Measurements from ENCODE around the gene ATP2B2. TPM values are rescaled to one million over a fixed set of nuclear protein-coding genes. Genes with fewer than 3 reads are reported as not detected.

ATP2B2 gene
- total RNA-seq, 2 experiments from 2014 or later = 0.06 TPM; not detected in 1

DNA sequence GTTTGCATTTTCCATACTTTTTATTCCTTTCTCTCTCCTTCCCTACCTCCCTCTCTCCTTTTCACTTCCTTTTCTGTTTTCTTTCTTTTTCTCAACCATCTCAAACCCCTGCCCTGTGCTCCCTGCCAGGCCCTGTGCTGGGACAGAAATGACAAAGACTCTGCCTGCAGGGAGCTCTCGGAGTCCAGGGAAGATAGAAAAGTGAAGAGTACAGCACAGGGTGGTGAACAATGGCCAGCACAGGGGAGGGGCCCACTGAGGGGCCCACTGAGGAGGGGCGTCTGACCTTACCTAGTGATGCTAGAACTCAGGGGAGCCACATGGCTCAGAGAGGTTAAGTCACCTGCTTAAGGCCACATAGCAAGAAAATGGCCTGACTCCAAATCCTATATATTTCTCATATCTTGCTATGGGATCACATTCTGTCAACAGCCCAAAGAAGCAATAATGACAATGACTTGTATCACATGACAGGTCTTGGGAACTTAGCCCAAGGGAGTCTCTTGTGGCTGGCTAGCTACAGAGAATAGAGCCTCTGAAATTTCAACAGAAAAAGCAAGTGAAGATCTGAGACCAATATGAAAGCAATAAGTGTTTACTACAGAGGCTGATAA is 44.3 kb upstream of the ATP2B2 start:
- intact Hi-C loops (cut with micrococcal nuclease; ENCODE audit: unreplicated experiment) = no loop called here
- TF ChIP-seq EZH2phosphoT487 (IDR thresholded peaks at IDR 0.05; ENCODE audit: borderline replicate concordance, low read depth, low read length) = no peak
- TF ChIP-seq, protein P1, sequence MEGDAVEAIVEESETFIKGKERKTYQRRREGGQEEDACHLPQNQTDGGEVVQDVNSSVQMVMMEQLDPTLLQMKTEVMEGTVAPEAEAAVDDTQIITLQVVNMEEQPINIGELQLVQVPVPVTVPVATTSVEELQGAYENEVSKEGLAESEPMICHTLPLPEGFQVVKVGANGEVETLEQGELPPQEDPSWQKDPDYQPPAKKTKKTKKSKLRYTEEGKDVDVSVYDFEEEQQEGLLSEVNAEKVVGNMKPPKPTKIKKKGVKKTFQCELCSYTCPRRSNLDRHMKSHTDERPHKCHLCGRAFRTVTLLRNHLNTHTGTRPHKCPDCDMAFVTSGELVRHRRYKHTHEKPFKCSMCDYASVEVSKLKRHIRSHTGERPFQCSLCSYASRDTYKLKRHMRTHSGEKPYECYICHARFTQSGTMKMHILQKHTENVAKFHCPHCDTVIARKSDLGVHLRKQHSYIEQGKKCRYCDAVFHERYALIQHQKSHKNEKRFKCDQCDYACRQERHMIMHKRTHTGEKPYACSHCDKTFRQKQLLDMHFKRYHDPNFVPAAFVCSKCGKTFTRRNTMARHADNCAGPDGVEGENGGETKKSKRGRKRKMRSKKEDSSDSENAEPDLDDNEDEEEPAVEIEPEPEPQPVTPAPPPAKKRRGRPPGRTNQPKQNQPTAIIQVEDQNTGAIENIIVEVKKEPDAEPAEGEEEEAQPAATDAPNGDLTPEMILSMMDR (conservative IDR thresholded peaks at IDR 0.05; ENCODE audit: low read length) = no peak
- no TSS peak for BruUV-seq (replicated peaks)
- Histone ChIP-seq H3K9me2 (ENCODE audit: insufficient read depth, low read length) (no peaks in the 10 kb centered on the region), H3K27ac (ENCODE audit: low read depth, low read length, poor library complexity, severe bottlenecking) (no peak overlapping the region), H3K79me2 (ENCODE audit: insufficient read depth, low read depth, low read length) (no peaks in the 10 kb centered on the region), H3K4me1 (ENCODE audit: insufficient read depth, low read length, poor library complexity, severe bottlenecking) (no peaks in the 10 kb centered on the region), H3K36me3 (ENCODE audit: insufficient read depth, low read length) (no peaks in the 10 kb centered on the region), H3K4me3 (ENCODE audit: low read depth, low read length, poor library complexity, severe bottlenecking) (no peak overlapping the region), H3K4me2 (ENCODE audit: low read length) (no peak overlapping the region), H3K9me3 (ENCODE audit: low read length) (no peaks in the 10 kb centered on the region), H2AFZ (ENCODE audit: low read length) (no peak overlapping the region), H4K20me1 (ENCODE audit: insufficient read depth, low read length) (no peaks in the 10 kb centered on the region)
- CTCF ChIA-PET (ENCODE audit: unreplicated experiment) = no interaction called here
- POLR2A ChIA-PET = no interaction called here
- no peak for DNase-seq (ENCODE audit: low spot score)

DNA sequence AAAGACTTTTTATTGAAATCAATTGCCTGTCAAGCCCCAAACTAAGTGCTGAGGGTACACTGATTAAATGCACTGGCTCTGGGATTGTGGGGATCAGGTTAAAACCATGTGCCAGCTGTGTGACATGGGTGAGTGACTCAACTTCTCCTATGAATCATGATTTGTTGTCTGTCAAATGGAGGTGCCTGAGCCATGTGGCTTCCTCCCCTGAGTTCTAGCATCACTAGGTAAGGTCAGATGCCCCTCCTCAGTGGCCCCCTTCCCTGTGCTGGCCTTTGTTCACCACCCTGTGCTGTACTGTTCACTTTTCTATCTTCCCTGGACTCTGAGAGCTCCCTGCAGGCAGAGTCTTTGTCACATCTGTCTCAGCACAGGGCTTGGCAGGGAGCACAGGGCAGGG is 43.6 kb upstream of the ATP2B2 start:
- no peaks in the 10 kb centered on the region for H3K79me2 ChIP-seq (ENCODE audit: insufficient read depth, low read depth, low read length)
- H3K9me2 ChIP-seq (ENCODE audit: insufficient read depth, low read length) = no peaks in the 10 kb centered on the region
- ChIA-PET POLR2A (no interaction called here), CTCF (ENCODE audit: unreplicated experiment) (no interaction called here)
- no peak for DNase-seq (ENCODE audit: low spot score)
- H3K4me1 ChIP-seq (ENCODE audit: insufficient read depth, low read length, poor library complexity, severe bottlenecking) = no peaks in the 10 kb centered on the region
- no peaks in the 10 kb centered on the region for H3K36me3 ChIP-seq (ENCODE audit: insufficient read depth, low read length)
- H4K20me1 ChIP-seq (ENCODE audit: insufficient read depth, low read length) = no peaks in the 10 kb centered on the region
- no TSS peak for BruUV-seq (replicated peaks)
- no peak overlapping the region for H2AFZ ChIP-seq (ENCODE audit: low read length)
- no peak overlapping the region for H3K4me2 ChIP-seq (ENCODE audit: low read length)
- H3K27ac ChIP-seq (ENCODE audit: low read depth, low read length, poor library complexity, severe bottlenecking) = no peak overlapping the region
- H3K4me3 ChIP-seq (ENCODE audit: low read depth, low read length, poor library complexity, severe bottlenecking) = no peak overlapping the region
- H3K9me3 ChIP-seq (ENCODE audit: low read length) = no peaks in the 10 kb centered on the region
- intact Hi-C loops (cut with micrococcal nuclease; ENCODE audit: unreplicated experiment) = no loop called here
- no peak for TF ChIP-seq EZH2phosphoT487 (IDR thresholded peaks at IDR 0.05; ENCODE audit: borderline replicate concordance, low read depth, low read length)
- TF ChIP-seq, protein P1 (conservative IDR thresholded peaks at IDR 0.05; ENCODE audit: low read length) = no peak

DNA sequence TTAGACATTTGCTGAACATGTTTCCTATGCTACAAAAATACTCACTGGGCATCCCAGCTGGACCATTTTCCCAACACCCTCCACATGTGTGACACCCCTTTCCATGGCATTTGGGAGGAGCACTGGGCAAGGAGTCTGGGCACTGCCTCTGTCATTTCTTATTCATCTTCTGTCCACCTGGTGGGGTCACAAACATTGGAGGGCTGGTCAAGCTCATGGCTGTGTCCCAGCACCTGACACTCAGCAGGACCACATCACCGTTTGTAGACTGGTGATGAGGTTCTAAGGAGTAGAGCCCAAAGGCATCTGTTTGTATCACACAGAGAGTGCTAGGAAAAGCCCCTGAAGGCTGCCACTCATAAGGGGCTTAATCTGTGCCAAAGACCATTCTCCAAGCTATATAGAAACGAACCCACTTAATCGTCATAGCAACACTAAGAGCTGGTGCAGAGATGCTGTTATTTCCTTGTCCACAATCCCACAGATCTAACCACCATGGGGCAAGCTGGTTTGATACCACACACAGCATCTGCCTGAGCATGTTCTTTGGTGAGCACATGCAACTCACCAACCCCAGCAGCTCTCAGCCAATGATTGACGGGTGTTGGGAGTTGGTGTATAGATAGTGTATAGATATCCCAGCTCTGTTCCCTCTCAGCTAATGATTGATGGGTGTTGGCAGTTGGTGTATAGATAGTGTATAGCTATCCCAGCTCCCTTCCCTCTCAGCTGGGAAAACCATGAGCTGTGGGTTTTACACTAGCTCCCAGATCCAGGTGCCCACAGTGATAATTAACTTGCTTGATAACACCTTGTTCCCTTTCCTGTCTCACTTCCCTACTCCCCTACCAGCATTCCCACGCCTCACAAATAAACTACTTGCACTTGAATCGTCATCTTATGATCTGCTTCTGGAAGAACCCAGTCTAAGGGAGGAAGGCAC is 42.7 kb upstream of the ATP2B2 start:
- no peak overlapping the region for H3K4me3 ChIP-seq (ENCODE audit: low read depth, low read length, poor library complexity, severe bottlenecking)
- H4K20me1 ChIP-seq (ENCODE audit: insufficient read depth, low read length) = no peaks in the 10 kb centered on the region
- intact Hi-C loops (cut with micrococcal nuclease; ENCODE audit: unreplicated experiment) = no loop called here
- no peak overlapping the region for H3K27ac ChIP-seq (ENCODE audit: low read depth, low read length, poor library complexity, severe bottlenecking)
- no TSS peak for BruUV-seq (replicated peaks)
- CTCF ChIA-PET (ENCODE audit: unreplicated experiment) = no interaction called here
- no peaks in the 10 kb centered on the region for H3K4me1 ChIP-seq (ENCODE audit: insufficient read depth, low read length, poor library complexity, severe bottlenecking)
- no peaks in the 10 kb centered on the region for H3K9me2 ChIP-seq (ENCODE audit: insufficient read depth, low read length)
- TF ChIP-seq, protein P1 (conservative IDR thresholded peaks at IDR 0.05; ENCODE audit: low read length) = no peak
- no peak for TF ChIP-seq EZH2phosphoT487 (IDR thresholded peaks at IDR 0.05; ENCODE audit: borderline replicate concordance, low read depth, low read length)
- H3K9me3 ChIP-seq (ENCODE audit: low read length) = no peaks in the 10 kb centered on the region
- no peaks in the 10 kb centered on the region for H3K79me2 ChIP-seq (ENCODE audit: insufficient read depth, low read depth, low read length)
- DNase-seq (ENCODE audit: low spot score) = no peak
- no peak overlapping the region for H2AFZ ChIP-seq (ENCODE audit: low read length)
- no peaks in the 10 kb centered on the region for H3K36me3 ChIP-seq (ENCODE audit: insufficient read depth, low read length)
- POLR2A ChIA-PET = no interaction called here
- H3K4me2 ChIP-seq (ENCODE audit: low read length) = no peak overlapping the region
